Right cardiac atrium (tissue), 5 donors: Measurements from ENCODE around the gene RELL1. TPM values are rescaled to one million over a fixed set of nuclear protein-coding genes. Genes with fewer than 3 reads are reported as not detected.
"Not testable (repeated sequence)": the region's sequence is repeated elsewhere in the genome, so short reads cannot be mapped to it uniquely, and the experiment has no call there.

ENCODE experiments used
- ATAC-seq, 2 donors: fragments of 200-7000 bp; cut with Tn5 transposase; one replicate each; pipeline versions ENCODE4 v1.8.0 to v1.9.1; 2020; ENCODE audit warnings: moderate library complexity in 2 of 2, mild to moderate bottlenecking in 1 of 2
- DNase-seq, 3 donors: peaks; one replicate each; pipeline ENCODE4 v3.0.0-alpha.2; 2020
- H3K27ac ChIP-seq: one replicate; pipeline ENCODE4 v1.5.1; 2013; ENCODE audit warnings: mild to moderate bottlenecking, low read length, control low read depth, moderate library complexity
- H3K27me3 ChIP-seq: one replicate; pipeline ENCODE4 v1.6.1; 2013; ENCODE audit not compliant: control insufficient read depth, insufficient read depth
- H3K4me1 ChIP-seq: one replicate; pipeline ENCODE4 v1.6.1; 2013; ENCODE audit warnings: low read length; ENCODE audit not compliant: control insufficient read depth, insufficient read depth
- H3K4me3 ChIP-seq: one replicate; pipeline ENCODE4 v1.5.1; 2013; ENCODE audit warnings: low read length, control low read depth
- H3K9me3 ChIP-seq: one replicate; pipeline ENCODE4 v1.6.1; 2013; ENCODE audit warnings: low read length; ENCODE audit not compliant: control insufficient read depth
- WGBS: extraction: QIAGEN DNeasy Blood & Tissue Kit; methylation state at CpG from one replicate; pipeline ENCODE4 v1.1.7; 2013; 5-methylcytosine and 5-hydroxymethylcytosine counted together
- intact Hi-C, 4 donors: fragments of 100-400 bp; cut with DNase I; formaldehyde crosslinking; loops; one replicate each; pipeline versions ENCODE4 v1.11.0 to v1.14.0; 2022 to 2023
- polyA plus RNA-seq: library from polyadenylated mRNA; stranded (reverse); fragments of 200-250 nt; gene quantifications from one replicate; pipeline ENCODE4 v1.2.3, GENCODE V29; 2013
- total RNA-seq, 4 donors: library from RNA; stranded (reverse); fragmentation: NEBNext Ultra II Directional; extraction: Animal tissue kit (Norgen Biotek cat#: 25700); gene quantifications; one replicate each; pipeline ENCODE4 v1.2.1, GENCODE V29; 2021
- donor health status: healthy with polysubstance abuse.
- donor health status: DM: no; HTN: yes; CAD: no.
- donor health status: DM: no; HTN: no; CAD: no.
- donor health status: DM: no; HTN: yes; CAD: no; lungs with severe emphysema.
- donor health status: DM: yes; HTN: yes; CAD: no.

RELL1 gene
- total and polyA plus RNA-seq, 5 donors, result 2.1 to 31.1 (median 19.3) TPM

- Histone ChIP-seq H3K4me1 (peaks cover 6% of the 10 kb centered on the region), H3K27ac (no peak overlapping the region), H3K9me3 (no peaks in the 10 kb centered on the region), H3K27me3 (no peaks in the 10 kb centered on the region), H3K4me3 (no peak overlapping the region)
- WGBS, result 92% methylated on average over 2 of the region's 2 CpGs
- intact Hi-C loops, result no loop called here
- ATAC-seq (no peak), DNase-seq (no peak)
Observed at GRCh38 chr4:37679301-37679700, 6.9 kb downstream of the RELL1 start.

GRCh38 chr4:37678624-37679023, 7.6 kb downstream of the RELL1 start:
- H3K27me3 ChIP-seq, result no peaks in the 10 kb centered on the region
- H3K4me3 ChIP-seq, result no peak overlapping the region
- no peaks in the 10 kb centered on the region for H3K9me3 ChIP-seq
- ATAC-seq (no peak), DNase-seq (no peak)
- no peak overlapping the region for H3K27ac ChIP-seq
- peaks cover 8% of the 10 kb centered on the region for H3K4me1 ChIP-seq
- 71% methylated on average over 3 of the region's 3 CpGs for WGBS
- intact Hi-C loops, result no loop called here

- ATAC-seq, result no peak
- no peaks in the 10 kb centered on the region for H3K9me3 ChIP-seq
- intact Hi-C loops, result no loop called here
- H3K4me3 ChIP-seq, result no peak overlapping the region
- 88% methylated on average over 1 of the region's 1 CpG for WGBS
- no peak overlapping the region for H3K27ac ChIP-seq
- no peak for DNase-seq
- H3K27me3 ChIP-seq, result no peaks in the 10 kb centered on the region
- peaks cover 11% of the 10 kb centered on the region for H3K4me1 ChIP-seq
Observed at GRCh38 chr4:37675587-37676290, 10.4 kb downstream of the RELL1 start.

- WGBS, result 39% methylated on average over 5 of the region's 5 CpGs
- DNase-seq, result no peak
- Histone ChIP-seq H3K27ac (no peak overlapping the region), H3K4me1 (peaks cover 11% of the 10 kb centered on the region), H3K4me3 (no peak overlapping the region), H3K9me3 (no peaks in the 10 kb centered on the region), H3K27me3 (no peaks in the 10 kb centered on the region)
- ATAC-seq, result no peak
- intact Hi-C loops, result no loop called here
Observed at GRCh38 chr4:37674439-37674838, 11.7 kb downstream of the RELL1 start.

GRCh38 chr4:37673538-37674192, 12.5 kb downstream of the RELL1 start:
- intact Hi-C loops, result no loop called here
- Histone ChIP-seq H3K4me1 (peaks cover 11% of the 10 kb centered on the region), H3K27me3 (no peaks in the 10 kb centered on the region), H3K27ac (no peak overlapping the region), H3K9me3 (no peaks in the 10 kb centered on the region), H3K4me3 (no peak overlapping the region)
- DNase-seq, result no peak
- peak in 1 of 2 donors; percentile 88 for ATAC-seq
- 74% methylated on average over 4 of the region's 4 CpGs for WGBS

GRCh38 chr4:37671072-37671471, 15.1 kb downstream of the RELL1 start:
- H3K4me1 ChIP-seq, result peaks cover 9% of the 10 kb centered on the region

GRCh38 chr4:37670249-37670648, 15.9 kb downstream of the RELL1 start:
- H3K27me3 ChIP-seq, result no peaks in the 10 kb centered on the region
- H3K4me3 ChIP-seq, result no peak overlapping the region
- peaks cover 15% of the 10 kb centered on the region for H3K4me1 ChIP-seq
- intact Hi-C loops, result no loop called here
- no peak for DNase-seq
- H3K27ac ChIP-seq, result no peak overlapping the region
- no peak for ATAC-seq
- 99% methylated on average over 1 of the region's 1 CpG for WGBS
- H3K9me3 ChIP-seq, result no peaks in the 10 kb centered on the region

More at GRCh38 chr4:37671072-37671471, 15.1 kb downstream of the RELL1 start:
- intact Hi-C loops, result no loop called here
- Histone ChIP-seq H3K4me3 (no peak overlapping the region), H3K9me3 (no peaks in the 10 kb centered on the region), H3K27ac (no peak overlapping the region), H3K27me3 (no peaks in the 10 kb centered on the region)
- DNase-seq, result no peak
- ATAC-seq, result no peak
- WGBS, result 49% methylated on average over 2 of the region's 2 CpGs

- DNase-seq, result peak in 1 of 3 donors; percentile 59
Observed at GRCh38 chr4:37669124-37669523, 17.1 kb downstream of the RELL1 start.

GRCh38 chr4:37667197-37668100, 18.7 kb downstream of the RELL1 start:
- no peak overlapping the region for H3K27ac ChIP-seq
- DNase-seq (no peak), ATAC-seq (no peak)
- H3K9me3 ChIP-seq, result no peaks in the 10 kb centered on the region
- H3K27me3 ChIP-seq, result no peaks in the 10 kb centered on the region
- WGBS, result 82% methylated on average over 2 of the region's 2 CpGs
- H3K4me1 ChIP-seq, result peaks cover 24% of the 10 kb centered on the region
- intact Hi-C loops, result no loop called here
- no peak overlapping the region for H3K4me3 ChIP-seq

More at GRCh38 chr4:37669124-37669523, 17.1 kb downstream of the RELL1 start:
- 94% methylated on average over 18 of the region's 26 CpGs for WGBS
- intact Hi-C loops, H3K9me3 ChIP-seq, H3K27ac ChIP-seq, H3K27me3 ChIP-seq, ATAC-seq, H3K4me3 ChIP-seq: not testable (repeated sequence)
- peaks cover 21% of the 10 kb centered on the region for H3K4me1 ChIP-seq

- intact Hi-C loops, result no loop called here
- 40% methylated on average over 6 of the region's 6 CpGs for WGBS
Observed at GRCh38 chr4:37666625-37667071, 19.5 kb downstream of the RELL1 start.

More at GRCh38 chr4:37666625-37667071, 19.5 kb downstream of the RELL1 start:
- no peak overlapping the region for H3K4me3 ChIP-seq
- H3K27me3 ChIP-seq, result no peaks in the 10 kb centered on the region
- H3K9me3 ChIP-seq, result no peaks in the 10 kb centered on the region
- DNase-seq (peak; percentile 32 to 64 (median 57)), ATAC-seq (peak; percentile 57 to 84)
- H3K27ac ChIP-seq, result peak overlapping the region; percentile 57
- H3K4me1 ChIP-seq, result peaks cover 27% of the 10 kb centered on the region
